Hematopoietic multipotent progenitor cell treated with erythropoietin and hydrocortisone succinate and interleukin-3 and kit ligand, for 15 days (in vitro differentiated cells): ENCODE measurements around the gene METTL16.
A peak's percentile ranks its signal among the peaks of the same experiment; 100 is the strongest.

ENCODE experiments used
- DNase-seq: peaks from one replicate; pipeline ENCODE4 v3.0.0-alpha.2; 2015; ENCODE audit warnings: low spot score

Gene METTL16

GRCh38 chr17:2414446-2415064, 97.1 kb downstream of the METTL16 start:
- DNase-seq = no peak

DNA sequence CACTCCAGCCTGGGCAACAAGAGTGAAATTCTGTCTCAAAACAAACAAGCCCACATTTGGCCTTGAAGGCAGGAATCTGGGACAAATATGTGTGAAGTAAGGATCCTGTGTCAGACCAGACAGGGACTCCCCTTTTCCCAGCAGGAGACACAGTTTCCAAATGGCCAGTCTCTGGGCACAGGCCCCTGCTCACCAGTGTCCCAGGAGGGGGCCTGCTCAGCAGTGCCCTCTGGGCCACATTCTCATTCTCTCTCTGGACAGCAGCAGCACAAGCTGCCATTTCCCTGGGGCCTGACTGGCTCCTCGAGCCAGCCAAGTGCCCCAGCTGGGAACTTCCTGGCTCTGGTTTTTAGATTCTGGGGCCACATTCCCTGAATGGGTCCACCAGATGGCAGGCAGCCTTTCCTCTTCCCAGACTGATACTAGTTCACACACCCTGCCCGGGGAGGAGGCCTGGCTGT, 99.1 kb downstream of the METTL16 start:
- DNase-seq = no peak

GRCh38 chr17:2410951-2411350, 100.7 kb downstream of the METTL16 start:
- DNase-seq = no peak

GRCh38 chr17:2406903-2407790, 104.5 kb downstream of the METTL16 start:
- DNase-seq = no peak

- no peak for DNase-seq
Observed at GRCh38 chr17:2406271-2406902, 105.3 kb downstream of the METTL16 start.

- DNase-seq = no peak
Observed at GRCh38 chr17:2405247-2405926, 106.3 kb downstream of the METTL16 start.

GRCh38 chr17:2403044-2403443, 108.6 kb downstream of the METTL16 start:
- DNase-seq = no peak

DNA sequence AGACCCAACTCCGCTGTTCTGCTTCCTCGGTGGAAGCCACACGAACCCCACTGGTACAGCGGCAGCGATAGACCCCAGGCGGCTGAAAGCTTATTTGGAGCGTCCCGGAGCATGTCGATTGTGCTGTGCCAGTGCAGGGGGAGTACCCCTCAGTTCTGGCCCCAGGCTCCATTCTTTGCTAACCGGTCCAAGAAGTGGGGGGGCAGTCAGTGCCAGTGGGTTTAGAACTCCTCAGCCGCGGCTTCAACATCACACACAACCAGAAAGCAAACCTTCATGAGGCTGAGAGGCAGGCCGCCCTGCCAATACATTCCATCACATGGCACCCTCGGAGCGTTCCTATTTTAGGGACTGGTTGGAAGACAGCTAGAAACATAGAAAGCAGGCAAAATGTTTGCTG, 109.1 kb downstream of the METTL16 start:
- no peak for DNase-seq

- peak; percentile 99 for DNase-seq
Observed at GRCh38 chr17:2401426-2402221, 110.1 kb downstream of the METTL16 start.

GRCh38 chr17:2400877-2401425, 110.7 kb downstream of the METTL16 start, which contains the start of gene MNT:
MNT (minus strand) TSS chr17:2401060; CDS start chr17:2400712, 348 bp downstream.
- peak; percentile 91 for DNase-seq

DNA sequence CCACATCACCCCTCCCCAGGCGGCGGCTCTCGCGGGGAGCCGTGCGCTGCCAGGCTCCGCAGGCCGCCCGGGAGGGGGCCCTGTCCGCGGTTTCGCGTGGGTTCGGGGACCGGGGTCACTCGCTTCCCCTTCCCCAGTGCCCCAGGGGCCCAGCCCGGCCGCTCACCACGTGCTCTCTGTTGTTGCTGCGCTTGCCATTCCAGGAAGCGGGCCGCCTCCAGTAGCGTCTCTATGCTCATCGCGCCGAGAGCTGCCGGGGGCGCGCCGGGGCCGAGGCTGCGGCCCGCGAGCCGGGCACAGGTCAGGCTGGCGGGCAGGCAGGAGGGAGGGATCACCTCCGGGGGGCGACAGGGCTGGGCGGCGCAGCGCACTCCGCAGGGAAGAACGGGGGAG, 111.2 kb downstream of the METTL16 start:
- no peak for DNase-seq

GRCh38 chr17:2399572-2400473, 111.9 kb downstream of the METTL16 start:
- DNase-seq = peak; percentile 94

DNA sequence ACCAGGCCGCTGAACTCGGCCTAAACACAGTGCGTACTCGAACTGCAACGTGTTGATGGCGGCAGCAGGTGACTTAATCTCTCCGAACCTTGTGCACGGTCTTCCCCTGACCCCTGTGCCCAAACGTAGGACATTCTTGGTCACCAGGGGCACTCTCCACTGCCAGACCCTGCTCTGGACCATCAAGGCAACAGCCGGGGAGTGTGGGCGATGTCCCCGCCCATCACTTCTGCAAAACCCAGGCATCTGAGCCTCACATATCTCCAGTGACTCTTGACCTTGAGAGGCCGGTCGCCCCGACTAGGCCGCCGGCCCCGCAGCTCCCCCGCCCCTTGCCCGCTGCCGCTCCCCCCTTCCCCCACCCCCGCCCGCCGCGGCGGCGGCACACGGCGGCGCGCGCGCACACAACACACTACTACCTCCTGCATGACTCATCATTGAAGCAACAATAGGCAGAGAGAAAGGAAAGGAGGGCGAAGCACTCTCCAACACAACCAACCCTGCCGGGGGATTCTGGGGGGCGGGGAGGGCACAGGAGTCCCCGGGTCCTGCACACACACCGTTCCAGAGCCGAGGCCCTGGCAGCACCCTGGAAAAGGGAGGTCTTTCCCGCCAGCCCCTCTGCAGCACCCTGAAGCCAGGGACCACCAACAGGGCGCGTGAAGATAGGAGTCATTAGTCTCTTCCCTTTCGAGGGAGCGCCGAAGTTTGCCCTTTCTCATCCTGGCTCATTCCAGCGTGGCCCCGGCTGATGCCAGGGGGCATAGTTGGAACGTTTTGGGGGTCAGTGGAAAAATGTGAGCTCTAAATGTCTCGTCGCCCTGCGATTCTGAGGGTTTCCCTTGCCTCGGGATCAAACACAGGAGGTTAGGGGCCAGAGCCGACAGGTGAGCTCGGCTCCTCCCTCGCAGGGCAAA, 112.8 kb downstream of the METTL16 start:
- DNase-seq = no peak

DNA sequence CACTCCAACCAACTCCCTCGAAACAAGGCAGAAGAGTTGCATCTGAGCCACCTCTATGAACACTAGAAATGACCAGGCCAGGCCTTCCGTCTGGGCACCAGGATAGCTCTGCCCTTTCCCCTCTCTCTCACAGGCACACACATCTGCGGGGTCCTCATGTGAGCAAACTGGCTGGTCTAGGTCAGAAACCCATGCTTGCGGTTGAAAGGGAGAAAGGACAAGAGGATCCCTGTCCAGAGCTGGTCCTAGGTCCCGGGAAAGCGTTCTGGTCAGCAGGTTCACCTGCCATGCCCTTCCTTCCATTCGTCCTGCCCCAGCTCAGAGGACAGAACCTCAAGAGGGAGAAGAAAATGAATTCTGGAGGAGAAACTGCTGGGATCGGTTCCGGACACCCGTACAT, 113.5 kb downstream of the METTL16 start:
- DNase-seq = no peak

GRCh38 chr17:2397247-2398171, 114.2 kb downstream of the METTL16 start:
- no peak for DNase-seq

DNA sequence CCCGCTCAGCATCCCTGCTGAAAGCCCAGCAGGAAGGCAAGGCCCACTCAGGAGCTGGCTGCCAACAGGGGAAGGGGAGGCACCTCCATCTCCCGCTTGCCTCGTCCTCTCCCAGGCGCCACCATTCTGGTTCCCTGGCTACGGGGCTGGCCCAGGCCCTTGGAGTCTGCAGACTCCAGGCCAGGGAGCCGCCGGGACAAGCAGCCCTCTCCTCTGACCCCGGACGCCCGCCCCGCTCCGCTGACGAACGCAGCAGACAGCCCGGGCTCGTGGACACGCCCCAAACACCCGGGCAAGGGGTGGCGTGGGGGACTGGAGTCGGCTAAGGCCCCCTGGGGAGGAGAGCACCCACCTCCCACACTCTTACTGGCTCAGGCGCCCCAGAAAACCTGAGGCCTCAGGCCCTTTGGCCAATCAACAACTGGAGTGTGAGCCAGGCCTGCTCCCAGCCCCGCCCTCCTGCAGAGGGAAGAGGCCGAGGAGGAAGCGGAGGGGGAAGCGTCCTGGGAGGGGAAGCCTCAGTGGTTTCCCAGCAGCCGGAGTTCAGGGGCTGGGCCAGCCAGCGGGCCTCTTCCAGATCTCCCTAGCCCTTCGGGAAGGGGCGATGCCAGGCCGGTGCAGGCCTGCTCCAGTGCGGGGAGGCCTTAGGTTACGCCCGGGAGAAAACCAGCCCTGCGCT, 115.0 kb downstream of the METTL16 start:
- DNase-seq = peak; percentile 56

DNA sequence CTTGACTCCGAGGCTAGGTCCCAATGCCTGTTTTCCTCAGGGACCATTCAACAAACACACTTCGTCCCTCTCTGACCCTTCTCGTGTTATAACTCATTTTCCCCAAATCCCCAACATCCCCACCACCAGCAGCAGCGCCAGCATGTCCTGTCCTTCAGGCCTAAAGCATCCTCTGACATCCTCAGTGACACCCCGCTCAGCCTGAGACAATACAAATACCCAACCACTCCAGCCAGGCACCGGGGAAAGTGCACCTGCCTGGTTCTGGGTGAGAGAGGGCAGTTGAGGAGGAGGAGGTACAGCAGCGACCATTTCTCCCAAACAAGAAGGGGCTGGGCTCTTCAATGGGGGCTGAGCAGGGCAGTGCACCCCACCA, 115.5 kb downstream of the METTL16 start:
- DNase-seq = no peak
